NOMO-1 treated with dmso at 0.1 percent for 144 hours (cell line): ENCODE data around the gene CRYGD.
A peak's percentile ranks its signal among the peaks of the same experiment; 100 is the strongest.
"Not testable (repeated sequence)": the region's sequence is repeated elsewhere in the genome, so short reads cannot be mapped to it uniquely, and the experiment has no call there.

Experiments
- DNase-seq: peaks from one replicate; lab custom pipeline; 2025; ENCODE audit not compliant: unreplicated experiment; lab: John Stamatoyannopoulos, UW

The CRYGD gene

DNA sequence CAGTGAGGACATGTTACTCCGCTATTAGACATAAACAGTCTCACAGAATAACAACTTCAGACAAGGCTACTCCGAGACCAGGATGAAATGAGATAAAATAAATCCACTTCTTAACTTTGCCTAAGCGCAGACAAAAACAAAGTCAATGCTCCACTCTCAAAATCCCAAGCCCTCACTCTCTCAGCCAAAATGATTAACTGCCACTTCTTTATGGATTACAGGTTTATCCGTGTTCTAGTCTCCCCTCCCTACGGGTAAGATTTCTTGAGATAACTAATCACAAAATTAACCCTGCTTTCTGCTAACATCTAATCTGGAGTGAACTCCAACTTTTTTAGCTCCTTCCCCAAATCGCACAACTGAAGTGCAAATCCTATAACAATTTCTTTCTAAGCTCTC is 6.4 kb upstream of the CRYGD start:
- DNase-seq, result no peak

DNA sequence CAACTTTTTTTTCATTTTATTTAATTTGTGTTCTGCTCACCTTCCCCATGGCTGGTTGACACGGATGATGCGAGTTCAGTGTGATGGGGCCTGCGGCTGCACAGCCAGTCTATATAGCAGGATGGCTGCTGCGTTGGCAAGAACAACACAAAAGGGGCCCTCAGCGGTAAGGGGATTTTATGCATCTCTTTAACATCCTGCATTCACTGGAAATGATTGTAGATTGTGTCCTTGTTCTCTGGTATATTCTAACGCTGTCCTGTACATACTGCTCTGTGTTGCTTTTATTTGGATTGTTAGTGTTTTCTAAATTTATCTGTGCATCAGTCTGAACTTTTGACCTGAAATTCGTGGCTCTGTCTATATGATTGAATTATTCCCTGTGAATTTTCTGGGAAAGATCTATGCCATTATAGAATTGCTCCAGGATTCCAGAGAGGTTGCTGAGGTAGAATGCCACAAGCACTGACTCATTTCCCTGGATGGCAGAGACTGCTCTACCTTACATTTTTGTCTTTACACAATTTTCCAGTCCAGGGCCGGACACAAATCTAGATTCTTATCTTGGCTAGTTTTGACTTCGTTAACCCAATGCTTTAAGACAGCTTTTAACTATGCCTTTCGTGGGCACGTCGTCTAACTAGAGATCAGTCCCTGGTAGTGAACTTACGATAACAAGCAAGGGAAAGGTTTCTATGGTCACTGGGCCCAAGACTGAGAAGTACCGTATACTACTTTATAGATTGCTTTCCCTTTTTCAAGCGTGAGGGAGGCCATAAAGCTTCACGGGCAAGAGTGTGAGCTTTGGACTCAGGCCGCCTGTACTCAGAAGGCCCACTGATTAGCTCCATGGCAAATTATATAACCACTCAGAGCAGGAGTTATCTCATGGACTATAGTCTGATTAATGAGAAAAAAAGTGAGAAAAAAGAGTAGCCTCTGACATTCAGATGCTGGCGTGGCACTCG is 5.7 kb upstream of the CRYGD start, which contains the start of gene CRYGC:
TSS of gene CRYGC (minus strand) at position 85 of the 968 bp plus-strand sequence. CDS start at position 49, 36 bp downstream.
- DNase-seq, result no peak

DNA sequence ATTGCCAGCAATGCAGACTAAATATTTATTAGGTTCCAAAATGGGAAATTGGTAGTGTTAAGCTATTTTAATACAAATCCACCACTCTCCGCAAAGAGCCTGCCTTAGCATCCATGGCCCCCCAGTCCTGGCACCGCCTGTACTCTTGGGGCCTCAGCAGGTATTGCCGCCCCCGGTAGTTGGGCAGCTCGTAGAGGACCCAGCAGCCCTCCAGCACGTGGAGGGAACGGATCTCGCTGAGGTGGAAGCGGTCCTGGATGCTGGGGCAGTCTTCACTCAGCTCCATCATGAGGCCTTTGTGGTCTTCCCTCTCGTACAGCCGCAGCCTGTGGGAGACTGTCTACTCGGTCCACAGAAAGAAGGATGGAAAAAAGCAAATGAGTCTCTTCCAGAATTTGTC is 3.8 kb upstream of the CRYGD start:
- no peak for DNase-seq

DNA sequence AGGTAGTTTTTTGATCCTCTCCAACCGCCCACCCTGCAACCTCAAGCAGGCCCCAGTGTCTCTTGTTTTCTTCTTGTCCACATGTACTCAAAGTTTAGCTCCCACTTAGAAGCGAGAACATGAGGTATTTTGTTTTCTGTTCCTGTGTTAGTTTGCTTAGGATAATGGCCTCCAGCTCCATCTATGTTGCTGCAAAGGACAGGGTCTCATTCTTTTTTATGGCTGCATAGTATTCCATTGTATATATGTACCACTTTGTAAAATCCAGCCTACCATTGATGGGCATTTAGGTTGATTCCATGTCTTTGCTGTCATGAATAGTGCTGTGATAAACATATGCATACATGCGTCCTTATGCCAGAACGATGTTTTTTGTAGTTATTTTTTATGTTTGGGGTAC is 2.8 kb upstream of the CRYGD start:
- DNase-seq, result no peak

DNA sequence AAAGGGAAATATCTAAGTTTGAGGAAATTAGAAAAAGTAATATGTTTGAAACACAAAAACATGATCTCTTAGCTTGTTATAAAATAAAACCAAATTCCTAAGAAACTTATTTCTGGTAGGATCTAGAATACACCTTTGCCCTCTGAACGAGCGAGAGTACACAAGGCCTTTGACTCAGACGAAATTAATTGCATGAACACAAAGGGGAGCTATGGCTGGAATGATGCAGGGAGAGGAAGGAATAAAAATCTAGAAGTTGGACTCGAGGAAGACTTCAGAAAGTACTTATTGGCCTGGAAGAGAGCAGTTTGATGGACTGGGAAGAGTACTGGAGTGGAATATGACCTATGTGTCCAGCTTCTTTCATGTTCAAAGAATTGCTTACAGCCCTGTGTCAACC is 927 bp upstream of the CRYGD start:
- DNase-seq, result no peak

DNA sequence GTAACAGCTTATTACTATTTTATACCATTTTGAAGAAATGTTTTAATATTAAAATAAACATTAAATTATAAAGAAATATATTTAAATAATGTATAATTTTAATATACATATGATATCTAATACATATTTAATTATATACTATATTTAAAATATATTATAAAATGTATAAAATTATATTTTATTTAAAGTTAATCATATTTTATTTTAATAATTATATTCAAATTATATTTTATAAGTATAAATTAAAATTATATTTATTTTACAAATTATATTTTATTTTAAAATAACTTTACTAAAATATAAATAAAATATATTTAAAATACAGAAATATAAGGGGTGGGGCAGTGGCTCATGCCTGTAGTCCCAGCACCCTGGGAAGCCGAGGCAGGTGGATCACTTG is 2.1 kb downstream of the CRYGD start:
- no peak for DNase-seq

DNA sequence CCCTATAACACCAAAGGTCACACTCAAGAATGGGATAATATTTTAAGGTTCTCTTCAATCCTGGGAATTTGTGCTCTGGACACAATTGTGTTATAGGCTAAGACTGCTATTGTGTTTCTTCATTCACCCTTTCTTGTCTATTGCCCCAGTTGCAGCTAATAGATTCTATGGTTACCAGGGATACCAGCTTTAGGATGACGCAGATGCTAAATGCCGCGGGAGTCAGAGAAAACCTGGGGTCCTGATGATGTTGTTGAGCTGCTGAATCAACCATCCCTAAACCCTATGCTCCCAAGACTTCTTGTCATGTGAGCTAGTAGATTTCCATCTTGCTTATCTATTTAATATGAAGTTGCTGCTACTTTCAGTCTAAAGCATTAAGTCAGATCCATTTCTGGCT is 5.4 kb downstream of the CRYGD start:
- DNase-seq, result no peak

DNA sequence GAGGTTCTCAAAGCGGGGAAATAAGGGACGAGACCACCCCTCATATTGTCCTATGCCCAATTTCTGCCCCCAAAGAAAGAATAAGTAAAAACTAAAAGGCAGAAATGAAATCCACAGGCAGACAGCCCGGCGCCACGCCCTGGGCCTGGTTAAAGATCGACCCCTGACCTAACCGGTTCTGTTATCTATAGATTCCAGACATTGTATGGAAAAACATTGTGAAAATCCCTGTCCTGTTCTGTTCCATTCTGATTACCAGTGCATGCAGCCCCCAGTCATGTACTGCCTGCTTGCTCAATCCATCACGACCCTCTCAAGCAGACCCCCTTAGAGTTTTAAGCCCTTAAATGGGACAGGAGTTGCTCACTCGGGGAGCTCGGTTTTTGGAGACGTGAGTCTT is 6.9 kb downstream of the CRYGD start:
- not testable (repeated sequence) for DNase-seq

DNA sequence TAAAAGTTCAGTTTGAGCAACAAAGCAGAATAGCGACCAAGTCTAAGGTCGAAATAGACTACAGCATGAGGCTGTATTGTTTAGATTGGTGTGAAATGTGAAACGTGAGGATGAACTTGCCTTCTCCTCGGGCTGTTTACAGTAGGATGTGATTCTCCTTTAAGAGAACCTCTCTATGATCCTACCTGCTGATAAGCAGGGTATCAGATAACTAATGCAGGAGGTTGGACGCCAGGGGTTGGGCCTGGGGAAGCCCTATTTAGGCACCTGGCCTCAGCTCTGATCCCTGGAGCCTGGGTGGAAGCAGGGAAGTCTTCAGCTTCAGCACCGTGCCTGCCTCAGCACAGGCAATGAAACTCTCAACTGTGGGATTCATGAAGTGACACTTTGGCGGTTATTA is 11.4 kb downstream of the CRYGD start:
- no peak for DNase-seq

DNA sequence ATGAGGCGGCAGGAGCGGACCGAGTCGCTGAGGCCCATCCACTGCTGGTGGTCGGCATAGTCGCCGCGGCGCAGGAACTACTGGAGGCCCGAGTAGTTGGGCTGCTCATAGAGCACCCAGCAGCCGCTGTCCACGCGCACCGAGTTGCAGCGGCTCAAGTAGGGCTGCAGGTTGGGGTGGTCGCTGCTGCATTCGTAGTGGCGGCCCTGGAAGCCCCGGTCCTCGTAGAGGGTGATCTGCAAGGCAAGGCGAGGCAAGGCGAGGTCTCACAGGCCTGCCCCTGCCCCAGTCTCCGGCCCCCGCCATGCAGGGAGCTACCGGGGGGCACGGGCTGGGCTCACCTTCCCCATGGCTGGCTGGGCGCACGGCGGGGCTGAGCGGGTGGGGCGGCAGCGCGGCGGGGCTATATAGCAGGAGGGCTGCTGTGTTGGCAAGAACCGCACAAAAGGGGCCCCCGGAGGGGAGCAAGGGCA is 12.0 kb downstream of the CRYGD start:
- DNase-seq, result not testable (repeated sequence)

DNA sequence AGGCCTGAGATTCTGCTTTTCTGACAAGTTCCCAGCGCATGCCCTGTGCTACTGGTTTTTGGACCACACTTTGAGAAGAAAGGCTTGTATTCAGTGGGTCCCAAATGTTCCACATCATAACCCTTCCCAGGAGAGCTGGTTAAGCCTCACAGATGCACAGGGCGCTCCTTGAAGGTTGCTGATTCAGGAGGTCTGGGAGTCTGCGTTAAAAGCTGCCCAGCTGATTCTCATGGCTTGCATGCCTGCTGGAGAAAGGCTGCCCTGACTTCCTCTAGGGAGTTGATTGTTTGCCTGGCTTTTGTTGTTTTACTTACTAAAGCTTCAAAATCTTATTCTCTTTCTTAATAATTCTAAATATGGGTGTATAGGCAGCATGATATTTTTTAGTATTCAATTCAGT is 20.7 kb downstream of the CRYGD start:
- DNase-seq, result no peak

DNA sequence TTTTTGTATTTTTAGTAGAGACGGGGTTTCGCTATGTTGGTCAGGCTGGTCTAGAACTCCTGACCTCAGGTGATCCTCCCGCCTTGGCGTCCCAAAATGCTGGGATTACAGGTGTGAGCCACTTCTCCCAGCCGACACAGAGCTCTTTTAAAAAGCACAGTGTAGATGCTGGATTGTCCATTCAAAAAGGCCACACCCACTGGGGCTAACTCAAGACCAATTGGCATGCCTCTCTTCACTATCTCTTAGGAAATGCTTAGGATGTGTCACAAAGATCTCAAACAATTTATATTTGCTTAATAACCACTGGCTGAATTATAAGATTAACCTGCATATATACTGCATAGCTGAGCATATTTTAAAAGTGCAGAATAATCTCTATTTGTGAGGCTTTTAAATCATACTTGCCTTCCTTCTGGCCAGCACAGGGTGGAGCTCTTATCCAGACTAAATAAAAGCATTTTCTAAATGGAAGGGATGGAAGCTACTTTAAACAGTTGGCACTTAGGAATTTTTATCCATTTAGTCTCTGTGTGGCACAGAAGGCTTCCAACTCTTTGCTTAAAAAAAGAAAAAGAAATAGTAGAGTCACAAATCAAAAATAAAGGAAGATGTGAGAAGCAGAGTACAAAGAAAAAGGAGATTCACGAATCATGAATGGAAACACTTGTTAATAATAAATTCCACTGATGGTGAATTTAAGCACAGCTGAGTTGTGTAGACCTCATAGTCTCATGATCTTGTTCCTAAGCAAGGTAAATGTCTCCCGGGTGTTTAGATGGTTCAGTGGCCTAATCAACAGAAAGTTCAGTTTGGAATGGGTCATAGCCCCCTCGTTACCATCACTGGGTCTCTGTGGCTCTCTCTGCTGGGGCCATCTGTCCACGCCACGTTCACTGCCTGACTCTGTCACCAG is 22.4 kb downstream of the CRYGD start:
- DNase-seq, result no peak

DNA sequence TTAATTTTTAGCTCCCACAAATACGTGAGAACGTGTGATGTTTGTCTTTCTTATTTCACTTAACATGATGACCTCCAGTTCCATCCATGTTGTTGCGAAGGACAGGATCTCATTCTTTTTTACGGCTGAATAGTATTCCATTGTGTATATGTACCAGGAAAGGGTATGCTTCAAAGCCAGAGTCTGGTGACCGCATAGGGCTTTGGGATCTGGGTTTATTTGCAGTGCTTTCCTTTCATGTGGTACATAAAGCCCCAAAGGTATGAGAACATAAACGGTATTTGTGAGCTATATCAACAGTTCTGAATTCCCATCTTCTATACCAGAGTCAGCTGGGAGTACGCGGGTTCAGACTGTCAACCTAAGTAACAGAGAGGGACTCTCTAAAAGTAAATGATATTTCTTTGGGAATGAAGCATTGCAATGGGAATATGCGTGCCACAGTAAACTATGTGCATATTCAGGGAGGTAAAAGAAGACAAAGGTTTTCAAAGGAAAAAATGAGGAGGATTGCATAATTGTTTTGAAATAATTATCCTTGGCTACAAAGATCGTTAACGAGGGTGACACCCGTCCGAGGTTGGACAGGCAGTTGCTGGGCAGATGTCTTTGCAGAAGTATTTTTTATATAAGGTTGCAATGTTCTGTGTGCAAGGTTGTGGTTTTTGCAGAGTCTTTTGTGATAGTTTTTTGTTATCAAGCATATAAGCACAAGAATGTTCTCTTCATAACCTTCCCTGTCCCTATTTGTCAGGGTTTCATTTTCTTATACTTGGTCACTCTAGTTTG is 24.4 kb downstream of the CRYGD start:
- peak; percentile 26 for DNase-seq

DNA sequence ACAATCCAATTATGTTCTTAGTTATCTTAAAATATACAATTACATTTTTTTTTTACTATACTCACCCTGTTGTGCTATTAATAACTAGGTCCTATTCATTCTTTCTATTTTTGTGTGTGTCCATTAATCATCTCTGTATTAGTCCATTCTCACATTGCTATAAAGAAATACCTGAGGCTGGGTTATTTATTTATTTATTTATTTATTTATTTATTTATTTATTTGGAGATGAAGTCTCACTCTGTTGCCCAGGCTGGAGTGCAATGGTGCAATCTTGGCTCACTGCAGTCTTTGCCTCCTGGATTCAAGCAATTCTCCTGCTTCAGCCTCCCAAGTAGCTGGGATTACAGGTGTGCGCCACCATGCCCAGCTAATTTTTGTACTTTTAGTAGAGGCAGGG is 25.6 kb downstream of the CRYGD start:
- not testable (repeated sequence) for DNase-seq

DNA sequence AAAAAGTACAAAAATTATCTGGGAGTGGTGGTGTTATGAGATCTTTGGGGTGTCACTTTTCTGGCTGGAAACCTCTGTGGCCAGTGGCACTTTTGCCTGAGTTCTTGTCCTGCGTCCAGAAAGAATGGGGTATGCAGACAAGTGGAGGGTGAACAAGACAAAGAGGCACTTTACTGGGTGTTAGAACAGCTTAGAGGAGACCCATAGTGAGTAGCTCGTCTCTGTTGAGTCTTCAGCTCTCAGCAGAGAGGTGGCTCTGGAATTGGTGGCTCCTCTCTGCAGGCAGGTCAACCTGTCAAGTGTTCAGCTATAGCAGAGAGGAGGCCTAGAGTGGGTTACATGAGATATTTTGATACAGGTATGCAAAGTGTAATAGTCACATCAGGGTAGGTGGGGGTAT is 26.1 kb downstream of the CRYGD start:
- DNase-seq, result no peak

DNA sequence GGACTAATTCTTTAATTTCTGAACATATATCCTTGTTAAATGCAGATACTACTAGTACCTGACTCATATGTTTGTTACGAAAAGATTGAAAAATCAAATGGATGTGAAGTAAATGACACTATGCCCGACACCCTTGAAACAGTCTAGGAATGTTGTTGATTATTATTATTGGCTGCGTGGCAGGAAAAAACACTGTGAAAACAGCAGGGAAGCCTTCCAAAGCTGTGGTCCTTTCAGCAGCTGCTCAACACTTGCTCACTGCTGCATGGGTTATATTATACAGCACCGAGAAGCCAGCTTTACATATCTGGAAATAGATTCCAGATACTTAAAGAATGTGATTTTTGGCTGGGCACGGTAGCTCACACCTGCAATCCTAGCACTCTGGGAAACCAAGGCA is 26.5 kb downstream of the CRYGD start:
- DNase-seq, result no peak

DNA sequence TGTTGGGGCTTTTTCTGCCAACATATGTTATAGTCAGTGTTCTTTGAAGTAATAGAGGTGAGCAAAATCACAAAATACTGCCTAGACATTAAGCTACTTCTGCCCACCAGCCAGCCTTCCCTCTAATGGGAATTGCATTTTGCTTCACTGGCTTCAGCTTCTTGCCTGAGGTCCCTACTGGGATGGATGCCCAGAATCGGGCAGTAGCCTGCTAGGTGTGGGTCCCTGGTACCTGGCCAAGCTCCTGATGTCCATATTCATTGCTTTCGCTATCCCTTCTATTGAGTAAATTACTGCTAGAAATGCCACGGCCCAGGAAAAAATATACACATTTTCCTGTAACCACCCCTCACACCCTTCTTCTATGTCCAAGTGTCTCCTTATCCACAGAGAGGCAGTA is 27.0 kb downstream of the CRYGD start:
- DNase-seq, result no peak

DNA sequence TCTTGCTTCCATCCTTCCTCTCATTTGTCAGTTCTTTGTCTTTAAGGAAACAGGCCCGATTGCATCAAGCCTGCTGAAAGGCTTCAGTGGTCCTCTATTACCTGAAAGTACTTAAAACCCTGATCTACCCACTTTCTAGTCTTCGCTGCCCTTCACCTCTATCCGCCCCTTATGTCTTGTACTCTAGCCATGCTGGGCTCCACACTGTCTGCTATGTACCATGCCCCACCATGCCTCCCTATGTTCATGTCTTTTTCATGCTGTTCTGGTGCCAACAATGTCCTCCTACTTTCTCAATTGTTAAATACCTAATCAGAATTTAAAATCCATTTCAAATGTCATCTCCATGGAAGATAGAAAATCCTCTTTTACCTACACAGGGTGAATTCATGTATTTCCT is 28.2 kb downstream of the CRYGD start:
- no peak for DNase-seq

DNA sequence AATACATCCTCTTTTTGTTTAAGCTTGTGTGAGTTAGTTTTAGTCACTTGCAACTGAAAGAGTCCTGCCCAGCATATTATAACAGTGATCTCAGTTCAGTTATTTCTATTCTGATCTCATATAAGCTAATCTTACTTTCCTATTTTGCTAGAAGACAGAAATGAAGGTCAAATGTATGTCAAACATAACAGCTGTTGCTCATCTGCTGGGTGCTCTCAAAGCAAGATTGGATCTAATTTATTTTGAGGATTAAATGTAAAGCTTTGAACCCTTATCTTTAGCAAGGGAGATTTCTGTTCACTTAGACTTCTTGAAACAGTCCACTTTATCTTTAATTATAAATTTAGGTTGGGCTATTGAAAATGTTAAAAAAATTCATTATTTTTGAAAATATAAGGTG is 31.2 kb downstream of the CRYGD start:
- DNase-seq, result no peak

DNA sequence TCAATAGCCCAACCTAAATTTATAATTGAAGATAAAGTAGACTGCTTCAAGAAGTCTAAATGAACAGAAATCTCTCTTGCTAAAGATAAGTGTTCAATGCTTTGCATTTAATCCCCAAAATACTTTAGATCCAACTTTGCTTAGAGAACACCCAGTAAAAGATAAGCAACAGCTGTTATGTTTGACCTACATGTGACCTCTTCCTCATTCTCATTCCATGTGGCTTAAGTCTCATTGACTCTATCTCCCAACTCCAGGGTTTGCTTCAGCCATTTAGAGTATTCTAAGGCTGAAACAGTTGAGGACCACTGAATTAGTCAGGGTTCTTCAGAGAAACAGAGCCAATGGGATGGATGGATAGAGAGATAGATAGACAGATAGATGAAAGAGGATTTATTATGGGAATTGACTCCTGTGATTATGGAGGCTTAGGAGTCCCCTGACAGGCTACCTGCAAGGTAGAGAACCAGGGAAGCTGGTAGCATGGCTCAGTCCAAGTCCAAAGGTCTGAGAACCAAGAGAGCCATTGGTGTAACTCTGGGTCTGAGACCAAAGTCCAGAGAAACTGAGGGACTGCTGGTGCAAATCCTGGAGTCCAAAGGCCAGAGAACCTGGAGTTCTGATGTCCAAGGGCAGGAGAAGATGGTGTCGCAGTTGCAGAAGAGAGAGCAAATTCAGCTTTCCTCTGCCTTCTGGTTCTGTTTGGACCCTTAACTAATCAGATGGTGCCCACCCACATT is 32.1 kb downstream of the CRYGD start:
- no peak for DNase-seq
